ENCODE results near the gene MXRA7. TPM values are rescaled to one million over a fixed set of nuclear protein-coding genes. Genes with fewer than 3 reads are reported as not detected.
A peak's percentile ranks its signal among the peaks of the same experiment; 100 is the strongest.

MXRA7 gene
- total RNA-seq, 1 donor, result 244 TPM

GRCh38 chr17:76684756-76685155 is 26.0 kb downstream of the MXRA7 start:
- TF ChIP-seq, protein P1, sequence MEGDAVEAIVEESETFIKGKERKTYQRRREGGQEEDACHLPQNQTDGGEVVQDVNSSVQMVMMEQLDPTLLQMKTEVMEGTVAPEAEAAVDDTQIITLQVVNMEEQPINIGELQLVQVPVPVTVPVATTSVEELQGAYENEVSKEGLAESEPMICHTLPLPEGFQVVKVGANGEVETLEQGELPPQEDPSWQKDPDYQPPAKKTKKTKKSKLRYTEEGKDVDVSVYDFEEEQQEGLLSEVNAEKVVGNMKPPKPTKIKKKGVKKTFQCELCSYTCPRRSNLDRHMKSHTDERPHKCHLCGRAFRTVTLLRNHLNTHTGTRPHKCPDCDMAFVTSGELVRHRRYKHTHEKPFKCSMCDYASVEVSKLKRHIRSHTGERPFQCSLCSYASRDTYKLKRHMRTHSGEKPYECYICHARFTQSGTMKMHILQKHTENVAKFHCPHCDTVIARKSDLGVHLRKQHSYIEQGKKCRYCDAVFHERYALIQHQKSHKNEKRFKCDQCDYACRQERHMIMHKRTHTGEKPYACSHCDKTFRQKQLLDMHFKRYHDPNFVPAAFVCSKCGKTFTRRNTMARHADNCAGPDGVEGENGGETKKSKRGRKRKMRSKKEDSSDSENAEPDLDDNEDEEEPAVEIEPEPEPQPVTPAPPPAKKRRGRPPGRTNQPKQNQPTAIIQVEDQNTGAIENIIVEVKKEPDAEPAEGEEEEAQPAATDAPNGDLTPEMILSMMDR (IDR thresholded peaks at IDR 0.05; ENCODE audit: insufficient read depth, low read depth, low read length), result no peak
- H3K4me3 ChIP-seq (ENCODE audit: low read depth, low read length), result no peak overlapping the region

GRCh38 chr17:76683921-76684745 is 26.6 kb downstream of the MXRA7 start:
- TF ChIP-seq, protein P1 (IDR thresholded peaks at IDR 0.05; ENCODE audit: insufficient read depth, low read depth, low read length), result no peak
- no peak overlapping the region for H3K4me3 ChIP-seq (ENCODE audit: low read depth, low read length)
- DNase-seq (ENCODE audit: low read depth), result no peak

More at GRCh38 chr17:76684756-76685155, 26.0 kb downstream of the MXRA7 start:
- DNase-seq (ENCODE audit: low read depth), result no peak

DNA sequence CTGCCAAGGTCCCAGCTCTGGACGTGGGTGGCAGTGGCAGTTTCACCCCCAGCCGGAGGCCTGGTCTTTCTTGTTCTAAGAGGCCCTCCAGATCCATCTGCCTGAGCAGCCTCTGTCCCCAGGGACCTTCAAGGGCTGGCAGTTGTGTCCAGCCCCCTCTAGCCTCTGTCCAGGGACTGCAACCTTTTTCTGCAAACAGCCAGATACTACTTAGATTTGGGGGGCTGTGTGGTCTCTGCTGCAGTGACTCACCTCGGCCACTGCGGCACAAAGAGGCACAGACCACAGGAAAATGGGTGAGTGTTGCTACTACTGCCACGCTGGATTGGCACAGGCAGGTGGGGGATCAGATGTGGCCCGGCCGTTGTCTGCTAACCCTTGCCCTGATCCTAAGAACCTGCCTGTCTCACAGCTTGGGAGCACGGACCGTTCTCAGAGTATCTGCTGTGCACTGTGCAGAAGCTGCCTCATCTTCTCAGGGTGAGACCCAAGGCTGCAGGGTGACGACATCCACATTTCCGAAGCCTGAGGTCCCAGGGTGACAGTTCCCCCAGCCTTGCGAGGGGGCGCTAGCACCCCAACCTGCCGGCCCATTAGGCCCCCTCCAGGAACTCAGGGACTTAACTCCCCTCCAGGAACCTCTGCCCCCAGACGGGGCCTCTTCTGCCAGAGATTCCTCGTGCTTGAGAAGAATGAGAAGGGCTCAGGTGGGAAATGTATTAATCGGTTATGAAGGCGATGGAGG is 27.6 kb downstream of the MXRA7 start:
- TF ChIP-seq, protein P1 (IDR thresholded peaks at IDR 0.05; ENCODE audit: insufficient read depth, low read depth, low read length), result peak; percentile 24
- DNase-seq (ENCODE audit: low read depth), result no peak
- no peak overlapping the region for H3K4me3 ChIP-seq (ENCODE audit: low read depth, low read length)

- peak; percentile 96 for DNase-seq (ENCODE audit: low read depth)
- no peak overlapping the region for H3K4me3 ChIP-seq (ENCODE audit: low read depth, low read length)
Measured at GRCh38 chr17:76682296-76682695, 28.5 kb downstream of the MXRA7 start.

DNA sequence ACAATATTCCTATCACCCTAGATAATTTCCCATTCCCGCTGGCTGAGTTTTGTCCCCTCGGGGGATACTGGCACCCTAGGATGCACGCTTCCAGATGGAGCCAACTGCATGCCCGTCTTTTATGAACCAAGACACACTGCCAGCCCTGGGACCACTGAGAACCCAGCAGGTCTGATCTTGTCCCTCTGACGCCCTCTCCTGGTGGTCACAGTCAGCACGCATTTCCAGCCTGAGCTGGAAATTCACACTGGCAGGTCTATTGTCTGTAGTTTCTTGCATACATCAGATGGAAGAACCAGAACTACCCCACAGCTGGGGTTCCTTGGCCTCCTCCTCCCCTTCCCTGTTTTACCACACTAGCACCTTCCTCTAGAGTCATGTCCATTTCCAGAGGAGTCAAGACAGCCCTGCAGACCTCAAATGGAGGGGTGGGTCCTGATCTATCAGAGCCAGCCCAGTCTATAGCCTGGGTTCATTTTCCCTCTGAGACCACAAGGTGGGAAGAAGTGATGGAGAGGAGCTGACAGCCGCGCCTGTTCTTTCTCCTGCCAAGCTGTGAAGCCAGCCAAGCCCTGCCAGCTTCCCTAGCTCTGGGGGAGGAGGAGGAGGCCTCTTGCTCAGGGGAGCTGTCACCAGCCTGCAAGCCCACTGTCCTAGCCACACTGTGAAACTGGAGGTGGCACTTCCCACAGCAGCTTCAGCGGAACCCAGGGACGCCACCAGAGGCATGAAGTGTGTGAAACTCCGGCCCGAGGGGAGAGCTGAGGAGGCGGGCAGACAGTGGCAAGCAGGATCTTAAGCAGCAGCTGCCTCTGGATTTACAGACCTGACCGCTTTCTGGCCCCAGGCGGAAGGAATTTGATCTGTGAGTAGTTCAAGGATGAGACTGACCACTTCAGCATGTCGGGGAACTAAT is 29.3 kb downstream of the MXRA7 start:
- TF ChIP-seq, protein P1 (IDR thresholded peaks at IDR 0.05; ENCODE audit: insufficient read depth, low read depth, low read length), result peak; percentile 89

More at GRCh38 chr17:76682296-76682695, 28.5 kb downstream of the MXRA7 start:
- TF ChIP-seq, protein P1 (IDR thresholded peaks at IDR 0.05; ENCODE audit: insufficient read depth, low read depth, low read length), result no peak

GRCh38 chr17:76679239-76679638 is 31.5 kb downstream of the MXRA7 start:
- DNase-seq (ENCODE audit: low read depth), result no peak
- H3K4me3 ChIP-seq (ENCODE audit: low read depth, low read length), result no peak overlapping the region
- TF ChIP-seq, protein P1 (IDR thresholded peaks at IDR 0.05; ENCODE audit: insufficient read depth, low read depth, low read length), result no peak

More for the DNA sequence above, 29.3 kb downstream of the MXRA7 start:
- peak; percentile 93 for DNase-seq (ENCODE audit: low read depth)
- peak overlapping the region; percentile 28 for H3K4me3 ChIP-seq (ENCODE audit: low read depth, low read length)
